Colonic mucosa (tissue), 4 donors: ENCODE data around the gene GUCA1A. TPM values are rescaled to one million over a fixed set of nuclear protein-coding genes. Genes with fewer than 3 reads are reported as not detected.

Experiments
- DNase-seq: peaks from one replicate; pipeline ENCODE4 v3.0.0-alpha.2; 2020
- H3K27ac ChIP-seq: fragments of 200-600 bp; one replicate; pipeline ENCODE4 v1.8.0; 2021
- H3K27me3 ChIP-seq: fragments of 200-600 bp; one replicate; pipeline ENCODE4 v1.8.0; 2021
- H3K36me3 ChIP-seq: fragments of 200-600 bp; one replicate; pipeline ENCODE4 v1.8.0; 2021
- H3K4me1 ChIP-seq: fragments of 200-600 bp; one replicate; pipeline ENCODE4 v1.8.0; 2021; ENCODE audit warnings: mild to moderate bottlenecking
- H3K4me3 ChIP-seq: fragments of 200-600 bp; one replicate; pipeline ENCODE4 v1.8.0; 2021
- H3K9ac ChIP-seq, 2 donors: one replicate each; pipeline ENCODE4 v1.7.0; 2013; ENCODE audit warnings: control low read depth in 2 of 2, low read depth in 2 of 2, low read length in 2 of 2
- H3K9me3 ChIP-seq: fragments of 200-600 bp; one replicate; pipeline ENCODE4 v1.8.0; 2021
- CTCF ChIP-seq: fragments of 200-600 bp; IDR thresholded peaks from one replicate; pipeline ENCODE4 v1.8.0; 2022; ENCODE audit warnings: antibody characterized with exemption, mild to moderate bottlenecking
- intact Hi-C: fragments of 100-400 bp; cut with DNase I; formaldehyde crosslinking; loops from one replicate; pipeline ENCODE4 v1.14.1; 2022
- total RNA-seq, 2 donors: library from RNA; stranded (reverse); fragmentation: NEBNext Ultra II Directional in 1 of 2; extraction: Animal tissue kit (Norgen Biotek cat#: 25700) in 1 of 2; gene quantifications; one replicate each; pipeline ENCODE4 v1.2.1, GENCODE V29; 2021
- donor health status: healthy.
- donor health status: DM: no; HTN: no; CAD: no.
- donor health status: DM: no; HTN: no; CAD: no.

The GUCA1A gene
- total RNA-seq, 2 donors from 2014 or later: not detected

- Histone ChIP-seq H3K4me1 (peaks cover 11% of the 10 kb centered on the region), H3K36me3 (no peaks in the 10 kb centered on the region)
- no peak for DNase-seq
Measured at GRCh38 chr6:42135722-42136121, 37.4 kb upstream of the GUCA1A start.

DNA sequence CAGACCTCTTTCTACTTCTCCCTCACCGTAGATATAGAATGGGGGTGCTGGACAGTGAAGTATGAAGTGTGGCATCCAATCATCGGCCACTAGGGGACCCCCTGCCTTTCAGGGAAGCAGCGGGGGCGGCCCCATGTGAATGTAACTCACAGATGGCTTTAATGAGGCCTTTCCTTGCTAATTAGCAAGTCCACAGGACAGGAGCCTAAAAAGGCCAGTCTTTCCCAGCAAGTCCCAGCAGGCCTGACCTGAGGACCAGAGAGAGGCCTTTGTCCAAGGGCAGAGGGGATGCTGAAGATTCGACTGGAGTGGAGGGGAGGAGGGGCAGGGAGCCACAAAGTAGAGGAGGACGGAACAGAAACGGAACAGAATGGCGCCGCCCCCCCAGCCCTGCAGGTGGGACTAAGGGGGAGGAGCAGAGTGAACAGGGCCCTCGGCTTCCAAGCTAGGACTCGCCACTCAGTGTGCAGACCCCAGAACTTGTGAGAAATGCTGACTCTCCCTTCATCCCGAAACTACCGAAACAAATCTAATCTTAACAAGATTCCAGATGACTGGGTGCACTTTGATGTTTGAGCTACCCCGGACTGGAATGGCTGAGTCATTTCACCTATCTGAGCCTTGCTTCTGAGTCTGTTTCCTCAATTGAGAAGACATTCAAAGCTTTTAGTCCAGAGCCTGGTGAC lies 36.5 kb upstream of the GUCA1A start:
- H3K27me3 ChIP-seq: no peaks in the 10 kb centered on the region
- intact Hi-C loops: no loop called here
- peak; percentile 35 for DNase-seq
- no peak overlapping the region for H3K4me3 ChIP-seq
- no peaks in the 10 kb centered on the region for H3K9me3 ChIP-seq
- H3K36me3 ChIP-seq: no peaks in the 10 kb centered on the region
- no peak for TF ChIP-seq CTCF
- H3K9ac ChIP-seq: peak overlapping the region; percentile 31 to 76
- peak overlapping the region; percentile 85 for H3K27ac ChIP-seq
- peaks cover 17% of the 10 kb centered on the region for H3K4me1 ChIP-seq

More at GRCh38 chr6:42135722-42136121, 37.4 kb upstream of the GUCA1A start:
- no peaks in the 10 kb centered on the region for H3K27me3 ChIP-seq
- H3K27ac ChIP-seq: no peak overlapping the region
- no peak overlapping the region for H3K9ac ChIP-seq
- intact Hi-C loops: no loop called here
- no peak for TF ChIP-seq CTCF
- no peak overlapping the region for H3K4me3 ChIP-seq
- no peaks in the 10 kb centered on the region for H3K9me3 ChIP-seq

DNA sequence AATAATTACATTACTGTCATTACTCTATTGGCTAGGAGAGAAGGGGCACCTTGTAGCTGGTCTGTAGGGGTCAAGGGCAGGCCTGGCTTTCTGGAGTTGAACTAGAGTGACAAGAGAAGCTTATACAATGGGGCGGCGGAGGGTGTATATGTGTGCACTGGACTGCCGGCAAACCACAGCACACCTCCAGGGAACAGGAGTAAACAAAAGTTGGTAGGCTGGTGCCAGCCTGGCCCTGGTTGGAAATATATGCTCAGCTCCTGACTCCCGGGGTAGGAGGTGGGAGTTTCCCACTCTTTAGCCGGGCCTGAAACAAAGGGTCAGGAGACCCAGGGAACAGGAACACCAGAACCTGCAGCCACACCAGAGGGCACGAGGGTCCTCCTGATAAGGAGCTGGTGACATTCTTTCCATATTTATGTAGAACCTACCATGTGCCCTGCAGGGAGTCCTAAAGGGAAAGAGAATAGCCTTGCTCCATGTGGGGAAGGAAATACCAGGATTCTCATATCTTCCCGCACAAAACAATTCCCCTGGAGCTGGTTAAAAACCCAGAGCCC lies 35.9 kb upstream of the GUCA1A start:
- H3K27me3 ChIP-seq: peaks cover 5% of the 10 kb centered on the region
- H3K9me3 ChIP-seq: no peaks in the 10 kb centered on the region
- no peak overlapping the region for H3K4me3 ChIP-seq
- no peaks in the 10 kb centered on the region for H3K36me3 ChIP-seq
- peak overlapping the region in 1 of 2 donors; percentile 76 for H3K9ac ChIP-seq
- intact Hi-C loops: no loop called here
- H3K4me1 ChIP-seq: peaks cover 17% of the 10 kb centered on the region
- DNase-seq: peak; percentile 77
- peak overlapping the region; percentile 85 for H3K27ac ChIP-seq
- TF ChIP-seq CTCF: no peak

- no peak overlapping the region for H3K4me3 ChIP-seq
- peaks cover 17% of the 10 kb centered on the region for H3K4me1 ChIP-seq
- H3K9me3 ChIP-seq: no peaks in the 10 kb centered on the region
- no peak for TF ChIP-seq CTCF
- intact Hi-C loops: no loop called here
- H3K27me3 ChIP-seq: peaks cover 6% of the 10 kb centered on the region
- DNase-seq: no peak
- H3K27ac ChIP-seq: peak overlapping the region; percentile 85
- H3K9ac ChIP-seq: peak overlapping the region in 1 of 2 donors; percentile 93
- no peaks in the 10 kb centered on the region for H3K36me3 ChIP-seq
Measured at GRCh38 chr6:42138190-42138589, 35.0 kb upstream of the GUCA1A start.

- Histone ChIP-seq H3K9me3 (no peaks in the 10 kb centered on the region), H3K27ac (peak overlapping the region; percentile 85), H3K36me3 (no peaks in the 10 kb centered on the region), H3K9ac (peak overlapping the region in 1 of 2 donors; percentile 93), H3K4me3 (no peak overlapping the region), H3K4me1 (peaks cover 17% of the 10 kb centered on the region), H3K27me3 (peaks cover 6% of the 10 kb centered on the region)
- intact Hi-C loops: no loop called here
- no peak for TF ChIP-seq CTCF
- peak; percentile 44 for DNase-seq
Measured at GRCh38 chr6:42138630-42139619, 34.2 kb upstream of the GUCA1A start.
